GM12864 (cell line): ENCODE data around the gene SNU13.
"Not testable (repeated sequence)": the region's sequence is repeated elsewhere in the genome, so short reads cannot be mapped to it uniquely, and the experiment has no call there.

Source experiments
- DNase-seq: peaks from one replicate; pipeline ENCODE4 v3.0.0-alpha.2; 2011; ENCODE audit warnings: low read depth
- H3K4me3 ChIP-seq: 2 replicates; pipeline ENCODE4 v1.5.1; 2011; ENCODE audit warnings: mild to moderate bottlenecking, low read depth, low read length, control low read depth
- TF ChIP-seq, protein P1 (sequence below): IDR thresholded peaks from 2 replicates; pipeline ENCODE4 v1.5.1; 2011; ENCODE audit warnings: low read depth, mild to moderate bottlenecking, moderate library complexity, low read length, control low read depth, inconsistent platforms; ENCODE audit errors: missing control alignments

The SNU13 gene

DNA sequence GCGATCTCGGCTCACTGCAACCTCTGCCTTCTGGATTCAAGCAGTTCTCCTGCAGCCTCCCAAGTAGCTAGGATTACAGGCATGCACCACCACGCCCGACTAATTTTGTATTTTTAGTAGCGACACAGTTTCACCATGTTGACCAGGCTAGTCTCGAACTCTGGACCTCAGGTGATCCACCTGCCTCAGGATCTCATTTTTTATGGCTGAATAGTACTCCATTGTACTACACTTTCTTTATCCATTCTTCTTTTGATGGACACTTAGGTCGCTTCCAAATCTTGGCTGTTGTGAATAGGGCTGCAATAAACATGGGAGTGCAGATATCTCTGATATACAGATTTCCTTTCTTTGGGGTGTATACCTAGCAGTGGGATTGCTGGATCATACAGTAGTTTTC is 46.8 kb downstream of the SNU13 start:
- no peak overlapping the region for H3K4me3 ChIP-seq
- no peak for DNase-seq
- TF ChIP-seq, protein P1, sequence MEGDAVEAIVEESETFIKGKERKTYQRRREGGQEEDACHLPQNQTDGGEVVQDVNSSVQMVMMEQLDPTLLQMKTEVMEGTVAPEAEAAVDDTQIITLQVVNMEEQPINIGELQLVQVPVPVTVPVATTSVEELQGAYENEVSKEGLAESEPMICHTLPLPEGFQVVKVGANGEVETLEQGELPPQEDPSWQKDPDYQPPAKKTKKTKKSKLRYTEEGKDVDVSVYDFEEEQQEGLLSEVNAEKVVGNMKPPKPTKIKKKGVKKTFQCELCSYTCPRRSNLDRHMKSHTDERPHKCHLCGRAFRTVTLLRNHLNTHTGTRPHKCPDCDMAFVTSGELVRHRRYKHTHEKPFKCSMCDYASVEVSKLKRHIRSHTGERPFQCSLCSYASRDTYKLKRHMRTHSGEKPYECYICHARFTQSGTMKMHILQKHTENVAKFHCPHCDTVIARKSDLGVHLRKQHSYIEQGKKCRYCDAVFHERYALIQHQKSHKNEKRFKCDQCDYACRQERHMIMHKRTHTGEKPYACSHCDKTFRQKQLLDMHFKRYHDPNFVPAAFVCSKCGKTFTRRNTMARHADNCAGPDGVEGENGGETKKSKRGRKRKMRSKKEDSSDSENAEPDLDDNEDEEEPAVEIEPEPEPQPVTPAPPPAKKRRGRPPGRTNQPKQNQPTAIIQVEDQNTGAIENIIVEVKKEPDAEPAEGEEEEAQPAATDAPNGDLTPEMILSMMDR = no peak

DNA sequence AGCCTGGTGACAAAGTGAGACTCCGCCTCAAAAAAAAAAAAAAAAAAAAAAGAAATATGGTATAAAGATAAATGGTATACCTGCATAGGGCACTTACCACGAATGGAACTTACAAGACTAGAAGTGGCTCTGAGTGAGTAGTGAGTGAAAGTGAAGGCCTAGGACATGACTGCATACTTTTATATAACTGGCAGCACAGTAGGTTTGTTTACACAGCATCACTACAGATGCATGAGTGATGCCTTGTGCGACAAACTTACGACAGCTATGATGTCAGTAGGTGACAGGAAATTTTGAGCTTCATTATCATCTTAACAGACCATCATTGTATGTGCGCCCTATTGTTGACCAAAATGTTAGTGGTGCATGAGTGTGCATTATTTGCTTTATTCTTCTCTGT is 49.9 kb downstream of the SNU13 start:
- H3K4me3 ChIP-seq = no peak overlapping the region
- DNase-seq = no peak

DNA sequence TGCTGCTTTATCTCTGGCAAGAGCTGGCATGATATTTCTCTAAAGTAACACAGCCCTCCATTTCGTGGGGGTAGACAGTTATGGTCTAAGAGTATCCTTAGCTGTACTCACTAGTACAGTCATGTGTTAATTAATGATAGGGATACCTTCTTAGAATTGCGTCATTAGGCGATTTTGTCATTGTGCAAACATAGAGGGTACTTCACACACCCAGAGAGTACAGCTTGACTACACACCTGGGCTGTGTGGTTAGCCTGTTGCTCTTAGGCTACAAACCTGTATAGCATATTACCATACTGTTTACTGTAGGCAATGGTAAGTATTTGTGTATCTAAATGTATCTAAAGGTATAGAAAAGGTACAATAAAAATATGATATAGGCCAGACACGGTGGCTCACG is 50.5 kb downstream of the SNU13 start:
- TF ChIP-seq, protein P1 = no peak
- no peak for DNase-seq
- H3K4me3 ChIP-seq = no peak overlapping the region

More for the DNA sequence above, 49.9 kb downstream of the SNU13 start:
- TF ChIP-seq, protein P1 = no peak

DNA sequence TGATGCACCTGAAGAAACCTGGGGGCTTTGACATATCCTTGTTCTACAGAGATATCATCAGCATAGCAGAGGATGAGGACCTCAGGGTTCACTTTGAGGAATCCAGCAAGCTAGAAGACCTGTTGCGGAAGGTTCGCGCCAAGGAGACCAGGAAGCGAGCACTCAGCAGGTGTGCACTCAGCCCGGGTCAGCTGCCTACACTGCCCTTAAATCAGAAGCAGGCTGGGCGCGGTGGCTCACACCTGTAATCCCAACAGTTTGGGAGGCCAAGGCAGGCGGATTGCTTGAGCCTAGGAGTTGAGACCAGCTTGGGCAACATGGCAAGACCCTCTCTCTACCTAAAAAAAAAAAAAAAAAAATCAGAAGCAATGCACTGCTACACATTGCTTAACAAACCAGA is 51.0 kb downstream of the SNU13 start:
- not testable (repeated sequence) for H3K4me3 ChIP-seq, DNase-seq

DNA sequence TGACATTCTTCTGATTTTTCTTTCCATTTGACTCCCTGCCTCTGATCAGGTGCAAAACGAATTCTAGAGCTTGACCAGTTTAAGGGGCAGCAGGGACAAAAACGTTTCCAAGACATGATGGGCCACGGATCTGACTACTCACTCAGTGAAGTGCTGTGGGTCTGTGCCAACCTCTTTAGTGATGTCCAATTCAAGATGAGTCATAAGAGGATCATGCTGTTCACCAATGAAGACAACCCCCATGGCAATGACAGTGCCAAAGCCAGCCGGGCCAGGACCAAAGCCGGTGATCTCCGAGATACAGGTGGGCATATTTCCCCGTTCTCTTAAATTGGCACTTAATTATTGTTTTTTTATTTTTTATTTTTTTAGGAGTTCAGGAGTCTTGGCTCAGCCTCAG is 52.2 kb downstream of the SNU13 start:
- TF ChIP-seq, protein P1 = no peak
- H3K4me3 ChIP-seq = no peak overlapping the region
- no peak for DNase-seq

DNA sequence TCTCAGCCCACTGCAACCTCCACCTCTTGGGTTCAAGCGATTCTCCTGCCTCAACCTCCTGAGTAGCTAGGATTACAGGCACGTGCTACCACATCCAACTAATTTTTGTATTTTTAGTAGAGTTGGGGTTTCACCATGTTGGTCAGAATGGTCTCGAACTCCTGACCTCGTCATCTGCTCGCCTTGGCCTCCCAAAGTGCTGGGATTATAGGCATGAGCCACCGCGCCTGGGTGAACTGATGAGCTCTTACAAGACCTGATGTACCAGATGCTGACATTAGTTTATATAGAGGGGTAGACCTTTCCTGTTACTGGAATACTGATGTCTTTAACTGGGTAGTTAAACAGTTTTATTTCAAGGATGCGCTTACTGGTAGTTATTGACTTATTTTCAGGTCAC is 54.1 kb downstream of the SNU13 start:
- DNase-seq, H3K4me3 ChIP-seq: not testable (repeated sequence)

DNA sequence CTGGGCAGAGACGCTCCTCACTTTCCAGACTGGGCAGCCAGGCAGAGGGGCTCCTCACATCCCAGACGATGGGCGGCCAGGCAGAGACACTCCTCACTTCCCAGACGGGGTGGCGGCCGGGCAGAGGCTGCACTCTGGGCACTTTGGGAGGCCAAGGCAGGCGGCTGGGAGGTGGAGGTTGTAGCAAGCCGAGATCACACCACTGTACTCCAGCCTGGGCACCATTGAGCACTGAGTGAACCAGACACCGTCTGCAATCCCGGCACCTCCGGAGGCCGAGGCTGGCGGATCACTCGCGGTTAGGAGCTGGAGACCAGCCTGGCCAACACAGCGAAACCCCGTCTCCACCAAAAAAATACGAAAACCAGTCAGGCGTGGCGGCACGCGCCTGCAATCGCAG is 57.1 kb downstream of the SNU13 start:
- H3K4me3 ChIP-seq, DNase-seq: not testable (repeated sequence)

DNA sequence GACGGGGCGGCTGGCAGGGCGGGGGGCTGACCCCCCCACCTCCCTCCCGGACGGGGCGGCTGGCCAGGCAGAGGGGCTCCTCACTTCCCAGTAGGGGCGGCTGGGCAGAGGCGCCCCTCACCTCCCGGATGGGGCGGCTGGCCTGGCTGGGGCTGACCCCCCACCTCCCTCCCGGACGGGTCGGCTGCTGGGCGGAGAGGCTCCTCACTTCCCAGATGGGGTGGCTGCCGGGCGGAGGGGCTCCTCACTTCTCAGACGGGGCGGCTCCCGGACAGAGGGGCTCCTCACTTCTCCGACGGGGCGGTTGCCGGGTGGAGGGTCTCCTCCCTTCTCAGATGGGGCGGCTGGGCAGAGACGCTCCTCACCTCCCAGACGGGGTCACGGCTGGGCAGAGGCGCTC is 57.6 kb downstream of the SNU13 start:
- H3K4me3 ChIP-seq = not testable (repeated sequence)

DNA sequence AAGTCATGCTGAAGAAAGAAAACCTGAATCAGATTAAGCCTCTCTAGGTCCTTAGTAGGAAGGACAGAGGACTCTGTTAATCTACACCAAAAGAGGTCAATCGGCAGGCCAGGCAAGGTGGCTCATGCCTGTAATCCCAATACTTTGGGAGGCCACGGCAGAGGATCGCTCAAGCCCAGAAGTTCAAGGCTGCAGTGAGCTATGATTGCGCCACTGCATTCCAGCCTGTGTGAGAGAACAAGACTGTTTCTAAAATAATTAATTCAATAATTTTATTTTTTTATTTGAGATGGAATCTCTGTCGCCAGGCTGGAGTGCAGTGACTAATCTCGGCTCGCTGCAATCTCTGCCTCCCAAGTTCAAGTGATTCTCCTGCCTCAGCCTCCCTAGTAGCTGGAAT is 63.1 kb downstream of the SNU13 start:
- no peak for DNase-seq
- TF ChIP-seq, protein P1 = no peak
- H3K4me3 ChIP-seq = no peak overlapping the region

More for the DNA sequence above, 57.6 kb downstream of the SNU13 start:
- not testable (repeated sequence) for DNase-seq
